ENCODE results near the gene HEATR5A.
"Not testable (repeated sequence)": the region's sequence is repeated elsewhere in the genome, so short reads cannot be mapped to it uniquely, and the experiment has no call there.

The HEATR5A gene

GRCh38 chr14:31377433-31377832 is 42.9 kb downstream of the HEATR5A start:
- no peaks in the 10 kb centered on the region for H3K36me3 ChIP-seq (ENCODE audit: control insufficient read depth, insufficient read depth, low read length)

DNA sequence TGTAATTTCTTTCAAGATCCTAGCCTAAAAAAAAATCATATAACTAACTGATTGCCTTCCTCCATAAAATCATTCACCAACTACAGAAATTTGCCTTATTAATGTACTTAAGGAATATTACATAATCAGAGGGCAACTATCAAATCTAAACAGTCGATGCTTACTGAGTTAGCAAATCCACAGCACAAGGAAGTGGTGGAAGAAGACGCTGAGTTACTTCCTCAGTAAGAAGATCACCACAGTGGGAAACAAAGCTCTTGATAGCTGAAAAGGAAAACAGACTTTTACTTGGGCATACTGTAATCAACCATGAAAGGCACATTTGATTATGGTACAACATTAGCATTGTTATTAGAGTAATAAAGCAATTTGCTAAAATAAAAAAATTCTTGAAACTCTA is 48.7 kb downstream of the HEATR5A start:
- H3K4me3 ChIP-seq (ENCODE audit: low read length), result no peak overlapping the region
- H3K36me3 ChIP-seq (ENCODE audit: control insufficient read depth, insufficient read depth, low read length), result no peaks in the 10 kb centered on the region
- no peaks in the 10 kb centered on the region for H3K9me3 ChIP-seq (ENCODE audit: control insufficient read depth, low read length)
- H3K4me1 ChIP-seq (ENCODE audit: control insufficient read depth, insufficient read depth, low read length), result no peaks in the 10 kb centered on the region
- H3K9ac ChIP-seq (ENCODE audit: low read length), result no peak overlapping the region
- H3K27me3 ChIP-seq (ENCODE audit: control insufficient read depth, insufficient read depth, low read length), result no peaks in the 10 kb centered on the region

More at GRCh38 chr14:31377433-31377832, 42.9 kb downstream of the HEATR5A start:
- H3K27me3 ChIP-seq (ENCODE audit: control insufficient read depth, insufficient read depth, low read length), result no peaks in the 10 kb centered on the region
- H3K4me3 ChIP-seq (ENCODE audit: low read length), result no peak overlapping the region
- no peaks in the 10 kb centered on the region for H3K9me3 ChIP-seq (ENCODE audit: control insufficient read depth, low read length)
- H3K9ac ChIP-seq (ENCODE audit: low read length), result no peak overlapping the region
- H3K4me1 ChIP-seq (ENCODE audit: control insufficient read depth, insufficient read depth, low read length), result peaks cover 5% of the 10 kb centered on the region

- H3K27me3 ChIP-seq (ENCODE audit: control insufficient read depth, insufficient read depth, low read length), result no peaks in the 10 kb centered on the region
- no peaks in the 10 kb centered on the region for H3K36me3 ChIP-seq (ENCODE audit: control insufficient read depth, insufficient read depth, low read length)
These were observed 56.8 kb downstream of the HEATR5A start for GRCh38 chr14:31363331-31364073.

GRCh38 chr14:31362746-31363145 is 57.6 kb downstream of the HEATR5A start:
- Histone ChIP-seq H3K9ac (ENCODE audit: low read length) (no peak overlapping the region), H3K4me3 (ENCODE audit: low read length) (no peak overlapping the region), H3K27me3 (ENCODE audit: control insufficient read depth, insufficient read depth, low read length) (no peaks in the 10 kb centered on the region), H3K4me1 (ENCODE audit: control insufficient read depth, insufficient read depth, low read length) (no peaks in the 10 kb centered on the region), H3K36me3 (ENCODE audit: control insufficient read depth, insufficient read depth, low read length) (no peaks in the 10 kb centered on the region), H3K9me3 (ENCODE audit: control insufficient read depth, low read length) (no peaks in the 10 kb centered on the region)

More at GRCh38 chr14:31363331-31364073, 56.8 kb downstream of the HEATR5A start:
- H3K4me3 ChIP-seq (ENCODE audit: low read length), result no peak overlapping the region
- no peaks in the 10 kb centered on the region for H3K4me1 ChIP-seq (ENCODE audit: control insufficient read depth, insufficient read depth, low read length)
- H3K9me3 ChIP-seq (ENCODE audit: control insufficient read depth, low read length), result no peaks in the 10 kb centered on the region
- H3K9ac ChIP-seq (ENCODE audit: low read length), result no peak overlapping the region

DNA sequence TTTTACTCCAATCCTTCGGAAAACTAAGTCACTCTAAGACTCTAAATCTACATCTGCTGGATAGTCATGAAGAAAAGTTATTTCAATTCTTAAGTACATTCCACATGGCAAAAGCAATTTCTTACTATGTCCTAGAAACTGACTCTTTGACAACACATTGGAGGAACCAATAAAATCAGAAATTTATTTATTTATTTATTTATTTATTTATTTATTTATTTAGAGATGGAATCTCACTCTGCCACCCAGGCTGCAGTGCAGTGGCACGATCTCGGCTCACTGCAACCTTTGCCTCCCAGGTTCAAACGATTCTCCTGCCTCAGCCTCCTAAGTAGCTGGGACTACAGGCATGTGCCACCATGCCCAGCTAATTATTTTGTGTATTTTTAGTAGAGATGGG is 58.6 kb downstream of the HEATR5A start:
- not testable (repeated sequence) for H3K4me3 ChIP-seq (ENCODE audit: low read length); H3K9ac ChIP-seq (ENCODE audit: low read length); H3K36me3 ChIP-seq (ENCODE audit: control insufficient read depth, insufficient read depth, low read length); H3K4me1 ChIP-seq (ENCODE audit: control insufficient read depth, insufficient read depth, low read length); H3K9me3 ChIP-seq (ENCODE audit: control insufficient read depth, low read length); H3K27me3 ChIP-seq (ENCODE audit: control insufficient read depth, insufficient read depth, low read length)

DNA sequence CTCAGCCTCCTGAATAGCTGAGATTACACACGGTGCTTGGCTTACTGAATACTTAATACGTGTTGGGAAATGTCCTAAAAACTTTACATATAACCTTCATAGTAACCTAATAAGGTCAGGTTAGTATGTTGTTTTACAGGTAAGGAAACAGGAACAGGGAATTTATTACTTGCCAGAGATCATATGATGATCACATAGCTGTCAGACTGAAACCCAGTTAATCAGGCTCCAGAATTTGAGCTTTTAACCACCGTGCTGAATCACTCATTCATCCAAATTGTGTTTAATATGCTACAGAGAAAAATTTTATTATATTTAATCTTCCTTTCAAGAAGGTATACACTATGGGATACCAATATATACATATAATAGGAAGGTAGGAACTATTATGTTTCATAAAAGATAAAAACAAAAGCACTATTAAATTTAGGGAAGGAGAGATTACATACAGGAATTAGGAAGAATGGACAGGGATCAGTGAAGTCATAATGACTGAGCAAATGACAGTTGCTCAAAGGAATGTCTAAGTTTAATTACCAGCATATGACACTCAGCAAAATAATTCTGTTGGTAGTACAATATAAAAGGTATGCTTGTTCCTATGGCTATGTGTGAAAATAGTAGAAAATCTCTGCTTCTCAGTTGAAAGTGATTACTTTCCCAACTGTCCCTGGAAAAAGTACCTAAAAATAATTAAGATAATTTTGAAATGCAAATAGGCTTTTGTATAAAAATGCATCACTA is 59.3 kb downstream of the HEATR5A start:
- Histone ChIP-seq H3K4me1 (ENCODE audit: control insufficient read depth, insufficient read depth, low read length) (peaks cover 2% of the 10 kb centered on the region), H3K9ac (ENCODE audit: low read length) (no peak overlapping the region), H3K9me3 (ENCODE audit: control insufficient read depth, low read length) (no peaks in the 10 kb centered on the region), H3K27me3 (ENCODE audit: control insufficient read depth, insufficient read depth, low read length) (no peaks in the 10 kb centered on the region), H3K4me3 (ENCODE audit: low read length) (no peak overlapping the region), H3K36me3 (ENCODE audit: control insufficient read depth, insufficient read depth, low read length) (no peaks in the 10 kb centered on the region)

- no peaks in the 10 kb centered on the region for H3K9me3 ChIP-seq (ENCODE audit: control insufficient read depth, low read length)
- no peak overlapping the region for H3K9ac ChIP-seq (ENCODE audit: low read length)
- no peaks in the 10 kb centered on the region for H3K36me3 ChIP-seq (ENCODE audit: control insufficient read depth, insufficient read depth, low read length)
- no peaks in the 10 kb centered on the region for H3K27me3 ChIP-seq (ENCODE audit: control insufficient read depth, insufficient read depth, low read length)
- no peak overlapping the region for H3K4me3 ChIP-seq (ENCODE audit: low read length)
- H3K4me1 ChIP-seq (ENCODE audit: control insufficient read depth, insufficient read depth, low read length), result peaks cover 8% of the 10 kb centered on the region
These were observed 63.1 kb downstream of the HEATR5A start for GRCh38 chr14:31357279-31357678.

- no peaks in the 10 kb centered on the region for H3K36me3 ChIP-seq (ENCODE audit: control insufficient read depth, insufficient read depth, low read length)
- H3K9me3 ChIP-seq (ENCODE audit: control insufficient read depth, low read length), result no peaks in the 10 kb centered on the region
- H3K9ac ChIP-seq (ENCODE audit: low read length), result no peak overlapping the region
- H3K4me1 ChIP-seq (ENCODE audit: control insufficient read depth, insufficient read depth, low read length), result no peaks in the 10 kb centered on the region
- H3K27me3 ChIP-seq (ENCODE audit: control insufficient read depth, insufficient read depth, low read length), result no peaks in the 10 kb centered on the region
- H3K4me3 ChIP-seq (ENCODE audit: low read length), result no peak overlapping the region
These were observed 74.3 kb downstream of the HEATR5A start for GRCh38 chr14:31346097-31346496.

DNA sequence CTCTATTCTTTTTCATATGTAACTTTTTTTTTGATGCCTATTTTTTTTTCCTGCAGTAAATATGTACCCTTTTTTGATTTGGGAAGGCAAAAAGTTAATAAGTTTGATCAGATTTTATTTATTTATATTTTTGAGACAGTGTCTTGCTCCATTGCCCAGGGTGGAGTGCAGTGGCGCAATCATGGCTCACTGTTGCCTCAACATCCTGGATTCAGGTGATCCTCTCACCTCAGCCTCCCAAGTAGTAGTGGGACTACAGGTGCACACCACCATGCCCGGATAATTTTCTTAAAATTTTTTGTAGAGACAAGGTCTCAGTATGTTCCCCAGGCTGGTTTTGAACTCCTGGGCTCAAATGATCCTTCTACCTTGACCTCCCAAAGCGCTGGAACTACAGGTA is 79.1 kb downstream of the HEATR5A start:
- Histone ChIP-seq H3K27me3 (ENCODE audit: control insufficient read depth, insufficient read depth, low read length) (no peaks in the 10 kb centered on the region), H3K9ac (ENCODE audit: low read length) (no peak overlapping the region), H3K36me3 (ENCODE audit: control insufficient read depth, insufficient read depth, low read length) (no peaks in the 10 kb centered on the region), H3K4me3 (ENCODE audit: low read length) (no peak overlapping the region), H3K4me1 (ENCODE audit: control insufficient read depth, insufficient read depth, low read length) (no peaks in the 10 kb centered on the region), H3K9me3 (ENCODE audit: control insufficient read depth, low read length) (no peaks in the 10 kb centered on the region)

DNA sequence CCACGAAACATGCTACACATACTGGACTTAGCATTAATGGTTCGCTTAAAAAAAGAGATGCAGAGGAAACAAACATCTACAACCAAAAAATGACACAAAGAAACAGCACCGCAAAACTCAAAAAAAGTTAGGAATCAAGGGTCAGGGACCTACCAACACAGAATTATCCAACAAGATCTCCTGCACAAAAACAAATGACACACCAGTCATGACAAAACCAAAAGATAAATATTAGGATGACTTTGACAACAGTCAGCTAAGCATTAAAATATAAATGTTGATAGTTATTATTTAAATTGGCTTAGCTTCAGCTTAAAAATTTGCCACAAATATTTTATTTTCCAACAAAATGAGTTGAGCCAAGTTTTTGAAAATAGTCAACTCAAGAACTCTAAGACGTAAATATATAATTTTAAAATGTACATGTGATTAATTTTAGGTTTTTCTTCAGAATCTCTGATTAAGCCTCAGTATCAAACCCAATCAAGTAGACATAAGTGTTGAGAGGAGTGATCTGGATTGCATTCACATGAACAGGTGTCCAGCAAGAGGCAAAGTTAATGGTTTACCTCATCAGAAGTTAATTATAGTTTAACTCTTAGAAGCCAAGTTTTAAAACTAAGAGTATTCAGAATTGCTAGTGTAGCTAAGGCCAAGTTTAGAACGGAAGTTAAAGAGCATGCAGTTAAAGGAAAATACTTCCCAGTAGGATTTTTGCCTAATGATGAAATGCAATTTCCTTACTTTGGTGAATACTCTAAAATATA is 79.9 kb downstream of the HEATR5A start:
- H3K4me3 ChIP-seq (ENCODE audit: low read length), result no peak overlapping the region
- H3K4me1 ChIP-seq (ENCODE audit: control insufficient read depth, insufficient read depth, low read length), result no peaks in the 10 kb centered on the region
- no peaks in the 10 kb centered on the region for H3K27me3 ChIP-seq (ENCODE audit: control insufficient read depth, insufficient read depth, low read length)
- H3K9me3 ChIP-seq (ENCODE audit: control insufficient read depth, low read length), result no peaks in the 10 kb centered on the region
- H3K9ac ChIP-seq (ENCODE audit: low read length), result no peak overlapping the region
- no peaks in the 10 kb centered on the region for H3K36me3 ChIP-seq (ENCODE audit: control insufficient read depth, insufficient read depth, low read length)

GRCh38 chr14:31339743-31340142 is 80.6 kb downstream of the HEATR5A start:
- H3K36me3 ChIP-seq (ENCODE audit: control insufficient read depth, insufficient read depth, low read length), result no peaks in the 10 kb centered on the region
- H3K27me3 ChIP-seq (ENCODE audit: control insufficient read depth, insufficient read depth, low read length), result no peaks in the 10 kb centered on the region

DNA sequence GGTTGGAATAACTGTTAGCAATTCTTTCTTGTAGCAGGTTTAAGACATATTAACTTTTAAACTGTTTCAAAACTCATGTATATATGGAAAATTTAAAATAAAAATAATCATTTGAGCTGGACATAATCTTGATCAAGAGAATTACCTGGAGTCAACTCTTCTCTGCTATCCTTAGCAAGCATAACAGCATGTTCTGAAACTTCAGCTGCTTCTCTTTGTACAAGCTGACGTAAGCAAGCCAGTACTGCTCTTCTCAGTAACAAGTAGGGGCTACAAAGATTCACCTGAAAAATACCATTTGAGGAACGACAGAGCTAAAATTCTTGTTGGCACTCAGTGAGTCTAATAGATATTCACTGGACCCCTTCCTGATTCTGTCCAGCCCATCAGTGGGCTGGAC is 83.0 kb downstream of the HEATR5A start:
- Histone ChIP-seq H3K36me3 (ENCODE audit: control insufficient read depth, insufficient read depth, low read length) (no peaks in the 10 kb centered on the region), H3K9ac (ENCODE audit: low read length) (no peak overlapping the region), H3K4me1 (ENCODE audit: control insufficient read depth, insufficient read depth, low read length) (no peaks in the 10 kb centered on the region), H3K4me3 (ENCODE audit: low read length) (no peak overlapping the region), H3K27me3 (ENCODE audit: control insufficient read depth, insufficient read depth, low read length) (no peaks in the 10 kb centered on the region), H3K9me3 (ENCODE audit: control insufficient read depth, low read length) (no peaks in the 10 kb centered on the region)

More at GRCh38 chr14:31339743-31340142, 80.6 kb downstream of the HEATR5A start:
- no peaks in the 10 kb centered on the region for H3K9me3 ChIP-seq (ENCODE audit: control insufficient read depth, low read length)
- H3K9ac ChIP-seq (ENCODE audit: low read length), result no peak overlapping the region
- H3K4me1 ChIP-seq (ENCODE audit: control insufficient read depth, insufficient read depth, low read length), result no peaks in the 10 kb centered on the region
- H3K4me3 ChIP-seq (ENCODE audit: low read length), result no peak overlapping the region

Measured in mucosa of stomach (tissue), 1 donor.